Measurements from ENCODE around the gene KRI1. TPM values are rescaled to one million over a fixed set of nuclear protein-coding genes. Genes with fewer than 3 reads are reported as not detected.

The KRI1 gene
- total and polyA plus RNA-seq, 2 experiments from 2014 or later = 23.8 to 43.2 TPM

- TF ChIP-seq EZH2phosphoT487 (IDR thresholded peaks at IDR 0.05; ENCODE audit: unreplicated experiment) = no peak
- TF ChIP-seq ZNF331 (CRISPR knock-in tag; IDR thresholded peaks at IDR 0.05; ENCODE audit: low read depth) = no peak
- no peak for TF ChIP-seq CTCF (conservative IDR thresholded peaks at IDR 0.05; ENCODE audit: low read depth in 2 of 2)
- no peak for TF ChIP-seq CREB1 (CRISPR knock-in tag; IDR thresholded peaks at IDR 0.05; ENCODE audit: low read depth)
- TF ChIP-seq STAT1 (IDR thresholded peaks at IDR 0.05; ENCODE audit: unreplicated experiment) = no peak
- no peak for TF ChIP-seq ZNF114 (CRISPR knock-in tag; IDR thresholded peaks at IDR 0.05)
Measured at GRCh38 chr19:10604460-10604980, 38.7 kb upstream of the KRI1 start (continued).

GRCh38 chr19:10603873-10604459 lies 38.2 kb upstream of the KRI1 start:
- Mint-ChIP-seq H3K4me1 (peaks cover 17% of the 10 kb centered on the region), H3K4me3 (peak overlapping the region; percentile 83), H3K9me3 (no peaks in the 10 kb centered on the region), H3K27me3 (ENCODE audit: insufficient read depth, low read depth, poor library complexity) (peaks cover 4% of the 10 kb centered on the region), H3K36me3 (ENCODE audit: low read depth) (no peaks in the 10 kb centered on the region; the same call in 2 of the 3 replicates), H3K27ac (peak overlapping the region; percentile 25; the same call in 1 of the 2 replicates)
- no peaks in the 10 kb centered on the region for H3K9me2 ChIP-seq (ENCODE audit: insufficient read depth)
- peak overlapping the region; percentile 93 for H3K4me3 ChIP-seq
- H3F3A ChIP-seq (replicated peaks; ENCODE audit: low read depth) = peaks cover 19% of the 10 kb centered on the region; the same call in 1 of the 2 replicates
- H3K4me2 ChIP-seq = peak overlapping the region; percentile 100
- no peak for ATAC-seq
- 0 out of 2 replicates have a peak overlapping the region, but pooled peaks have one; percentile 59 for H3K27ac ChIP-seq (ENCODE audit: low read depth)
- peaks cover 12% of the 10 kb centered on the region for H3K4me1 ChIP-seq (ENCODE audit: insufficient read depth)
- DNase-seq (ENCODE audit: low spot score) = no peak
- no peaks in the 10 kb centered on the region for H4K20me1 ChIP-seq (replicated peaks; ENCODE audit: insufficient read depth)
- H2AFZ ChIP-seq = no peak overlapping the region
- H3K36me3 ChIP-seq (ENCODE audit: insufficient read depth) = no peaks in the 10 kb centered on the region
- H3K79me2 ChIP-seq (replicated peaks; ENCODE audit: insufficient read depth) = peaks cover 13% of the 10 kb centered on the region
- no peaks in the 10 kb centered on the region for H3K27me3 ChIP-seq (ENCODE audit: insufficient read depth)
- TF ChIP-seq CTCF (conservative IDR thresholded peaks at IDR 0.05; ENCODE audit: low read depth in 2 of 2) = no peak
- no peak for TF ChIP-seq ZNF114 (CRISPR knock-in tag; IDR thresholded peaks at IDR 0.05)
- no peak for TF ChIP-seq JUNB (IDR thresholded peaks at IDR 0.05; ENCODE audit: unreplicated experiment)
- TF ChIP-seq POLR2AphosphoS5 (IDR thresholded peaks at IDR 0.05; ENCODE audit: low read depth) = no peak
- TF ChIP-seq EZH2 (IDR thresholded peaks at IDR 0.05; ENCODE audit: low read depth, unreplicated experiment) = no peak
- no peak for TF ChIP-seq EZH2phosphoT487 (IDR thresholded peaks at IDR 0.05; ENCODE audit: unreplicated experiment)
- TF ChIP-seq REST (IDR thresholded peaks at IDR 0.05; ENCODE audit: unreplicated experiment) = no peak
- TF ChIP-seq NANOG (IDR thresholded peaks at IDR 0.05; ENCODE audit: borderline replicate concordance) = no peak
- TF ChIP-seq CREB1 (CRISPR knock-in tag; IDR thresholded peaks at IDR 0.05; ENCODE audit: low read depth) = no peak
- no peak for TF ChIP-seq STAT1 (IDR thresholded peaks at IDR 0.05; ENCODE audit: unreplicated experiment)
- TF ChIP-seq ETS1 (IDR thresholded peaks at IDR 0.05) = no peak

Measured in GM23338 (cell line).